ENCODE data around the gene ASTN2.

- no peak for TF ChIP-seq CTCF (IDR thresholded peaks at IDR 0.05; ENCODE audit: extremely low read depth in 1 of 2, insufficient read depth in 1 of 2, low read depth in 1 of 2, low read length in 2 of 2)
- no peak for TF ChIP-seq EZH2 (IDR thresholded peaks at IDR 0.05; ENCODE audit: borderline replicate concordance, low read depth, low read length, severe bottlenecking)
- no peak for TF ChIP-seq POLR2A (IDR thresholded peaks at IDR 0.05; ENCODE audit: low read depth, low read length)
- TF ChIP-seq FOS (IDR thresholded peaks at IDR 0.05; ENCODE audit: borderline replicate concordance, insufficient read depth, low read length) = no peak
- TF ChIP-seq, protein P1, sequence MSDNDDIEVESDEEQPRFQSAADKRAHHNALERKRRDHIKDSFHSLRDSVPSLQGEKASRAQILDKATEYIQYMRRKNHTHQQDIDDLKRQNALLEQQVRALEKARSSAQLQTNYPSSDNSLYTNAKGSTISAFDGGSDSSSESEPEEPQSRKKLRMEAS (IDR thresholded peaks at IDR 0.05; ENCODE audit: insufficient read depth, insufficient read length) = no peak
- TF ChIP-seq MYC (IDR thresholded peaks at IDR 0.05; ENCODE audit: low read depth, low read length) = no peak
- TF ChIP-seq JUN (IDR thresholded peaks at IDR 0.05; ENCODE audit: borderline replicate concordance, insufficient read depth, insufficient read length, low read depth) = no peak
Observed at GRCh38 chr9:116701940-116702642, 712.8 kb downstream of the ASTN2 start.

All from endothelial cell of umbilical vein (primary cell).